ENCODE measurements around the gene MRPS18C.
"Not testable (repeated sequence)": the region's sequence is repeated elsewhere in the genome, so short reads cannot be mapped to it uniquely, and the experiment has no call there.

MRPS18C gene

DNA sequence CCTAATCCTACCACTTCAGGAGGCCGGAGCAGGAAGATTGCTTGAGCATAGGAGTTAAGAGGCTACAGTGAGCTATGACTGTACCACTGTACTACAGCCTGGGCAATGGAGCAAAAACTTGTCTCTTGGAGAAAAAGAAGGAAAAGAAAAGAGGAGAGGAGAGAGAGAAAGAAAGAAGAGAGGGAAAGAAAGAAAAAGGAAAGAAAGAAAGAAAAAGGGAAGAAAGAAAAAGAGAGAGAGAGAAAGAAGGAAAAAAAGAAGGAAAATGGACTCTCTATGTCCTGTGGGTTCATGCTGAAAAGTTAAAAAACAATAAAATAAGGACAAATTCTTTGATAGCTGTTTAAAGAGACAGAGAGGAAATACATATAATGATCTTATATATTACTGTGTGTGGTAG, 42.3 kb downstream of the MRPS18C start:
- DNase-seq: no peak

DNA sequence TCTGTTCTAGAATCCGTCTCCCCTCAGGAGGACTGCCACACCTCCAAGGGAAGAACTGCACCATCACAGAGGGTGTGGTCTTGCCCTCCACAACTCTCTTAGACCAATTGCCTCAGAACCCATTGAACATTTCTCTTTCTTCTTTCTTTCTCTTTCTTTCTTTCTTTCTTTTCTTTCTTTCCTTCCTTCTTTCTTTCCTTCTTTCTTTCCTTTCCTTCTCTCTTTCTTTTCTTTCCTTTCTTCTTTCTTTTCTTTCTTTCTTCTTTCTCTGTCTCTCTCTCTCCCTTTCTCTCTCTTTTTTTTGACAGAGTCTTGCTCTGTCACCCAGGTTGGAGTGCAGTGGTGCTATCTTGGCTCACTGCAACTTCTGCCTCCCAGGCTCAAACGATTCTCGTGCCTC, 45.8 kb downstream of the MRPS18C start:
- DNase-seq: not testable (repeated sequence)

- peak in 1 of 5 experiments; percentile 65 for DNase-seq
These were observed 48.1 kb downstream of the MRPS18C start for GRCh38 chr4:83503974-83504373.

DNA sequence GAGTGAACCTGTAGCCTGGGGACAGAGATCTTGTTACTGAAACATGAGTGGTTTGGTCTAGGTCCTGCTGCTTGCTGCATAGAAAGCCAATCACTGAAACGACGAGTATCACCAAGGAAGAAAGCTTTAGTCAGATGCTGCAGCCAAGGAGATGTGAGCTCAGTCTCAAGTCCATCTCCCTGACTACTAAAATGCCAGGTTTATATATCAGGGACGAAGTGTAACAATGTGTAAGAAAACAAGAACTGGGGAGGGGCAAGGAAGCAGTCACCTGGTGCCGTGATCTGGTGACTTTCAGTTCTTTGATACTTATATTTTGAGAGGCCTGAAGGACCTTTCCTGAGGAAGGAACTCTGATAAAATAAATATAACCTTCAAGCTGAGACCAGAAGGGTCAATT, 48.6 kb downstream of the MRPS18C start:
- no peak for DNase-seq

- no peak for DNase-seq
These were observed 49.1 kb downstream of the MRPS18C start for GRCh38 chr4:83504996-83505395.

DNA sequence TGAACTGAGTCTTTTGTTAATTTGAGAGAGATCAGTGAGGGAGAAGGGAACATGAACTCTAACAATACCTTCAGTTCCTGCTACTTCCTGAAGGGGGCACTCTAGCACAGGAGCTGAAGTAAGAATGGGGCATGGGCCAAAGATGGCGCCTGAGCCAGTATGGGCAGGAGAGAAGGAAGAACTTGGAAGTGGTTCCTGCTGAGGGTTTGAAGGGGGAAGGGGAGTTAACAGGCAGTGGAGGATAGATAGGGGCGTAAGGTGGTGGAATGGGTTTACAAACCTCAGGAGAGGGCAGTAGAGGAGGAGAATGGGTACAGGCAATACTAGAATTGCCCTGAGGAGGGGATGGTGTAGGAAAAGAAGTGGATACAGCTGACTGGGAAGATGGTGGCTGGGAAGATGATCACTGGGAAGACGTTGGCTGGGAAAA, 53.3 kb downstream of the MRPS18C start:
- peak in 4 of 5 experiments; percentile 22 to 61 (median 32) for DNase-seq

DNA sequence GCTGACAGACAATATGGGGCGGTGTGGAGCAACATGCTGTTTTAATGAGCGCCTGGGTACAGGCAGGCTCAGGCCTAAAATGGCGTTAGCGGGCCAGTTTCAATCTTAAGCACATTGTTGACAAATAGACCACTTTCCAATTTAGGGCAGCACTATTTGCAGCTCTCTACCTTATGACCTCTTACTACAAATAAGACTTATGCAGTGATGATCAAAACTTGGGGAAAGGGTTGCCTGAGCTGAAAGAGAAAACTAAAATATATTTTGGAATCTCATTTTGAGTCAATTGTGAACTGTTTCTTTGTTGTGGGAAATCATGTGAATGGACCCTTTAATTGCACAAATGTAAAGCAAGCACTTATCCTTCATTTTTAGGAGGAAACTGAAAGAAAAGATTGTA, 54.6 kb downstream of the MRPS18C start:
- no peak for DNase-seq
